ENCODE measurements around the gene TNFRSF19.
A peak's percentile ranks its signal among the peaks of the same experiment; 100 is the strongest.

Gene TNFRSF19

DNA sequence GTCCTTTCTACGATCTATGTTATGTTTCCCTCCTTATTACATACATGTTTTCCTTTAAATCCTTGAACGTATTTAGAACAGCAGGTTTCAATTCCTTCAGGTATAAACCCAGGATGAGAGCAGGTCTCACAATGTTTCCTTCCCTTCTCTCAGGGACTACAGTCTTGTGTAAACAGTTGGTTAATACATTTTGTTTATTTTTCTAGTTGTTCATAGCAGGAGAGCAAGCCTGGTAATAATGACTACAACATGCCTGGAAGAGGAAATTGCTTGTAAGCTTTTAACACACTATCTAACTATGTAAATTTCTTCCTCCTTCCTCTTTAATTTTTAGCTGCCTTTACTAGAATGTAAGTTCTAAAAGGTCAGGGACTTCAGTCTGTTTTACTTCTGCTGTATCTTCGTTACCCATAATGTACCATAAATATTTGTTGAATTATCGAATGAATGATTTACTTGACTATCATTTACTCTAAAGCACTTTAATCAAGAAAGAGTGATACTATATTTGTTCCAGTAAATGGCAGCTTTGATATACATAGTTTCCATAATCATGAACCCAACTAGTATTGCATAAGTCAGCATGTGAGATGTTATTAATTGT lies 28.9 kb upstream of the TNFRSF19 start:
- Histone ChIP-seq H3K18ac (ENCODE audit: low read length) (no peak overlapping the region), H2BK120ac (ENCODE audit: low read depth, low read length) (no peak overlapping the region), H3K9ac (ENCODE audit: low read depth, low read length, poor library complexity) (no peak overlapping the region), H3K27me3 (ENCODE audit: control insufficient read depth in 3 of 3, insufficient read depth in 3 of 3, low read depth in 1 of 3, low read length in 3 of 3) (no peaks in the 10 kb centered on the region), H3K27ac (replicated peaks; ENCODE audit: low read length) (no peak overlapping the region), H3K4me3 (ENCODE audit: low read length in 2 of 2) (no peak overlapping the region), H2AK5ac (ENCODE audit: low read depth, low read length) (no peak overlapping the region), H2AFZ (ENCODE audit: low read length) (no peak overlapping the region), H2BK5ac (ENCODE audit: low read length) (no peak overlapping the region), H3K23ac (ENCODE audit: low read depth, low read length, poor library complexity) (no peak overlapping the region), H3K4ac (ENCODE audit: low read length) (no peak overlapping the region), H3K9me3 (replicated peaks in 1 of 2; ENCODE audit: control insufficient read depth in 2 of 2, insufficient read depth in 1 of 2, low read depth in 1 of 2, low read length in 2 of 2) (no peaks in the 10 kb centered on the region), H3K79me1 (ENCODE audit: low read depth, low read length) (no peaks in the 10 kb centered on the region), H3K36me3 (replicated peaks in 1 of 2; ENCODE audit: control insufficient read depth in 2 of 2, insufficient read depth in 2 of 2, low read length in 2 of 2) (no peaks in the 10 kb centered on the region), H3K4me1 (ENCODE audit: control insufficient read depth in 2 of 2, insufficient read depth in 1 of 2, low read depth in 1 of 2, low read length in 2 of 2) (no peaks in the 10 kb centered on the region), H3K14ac (ENCODE audit: low read length) (no peak overlapping the region), H2BK12ac (ENCODE audit: low read length) (no peak overlapping the region), H4K8ac (ENCODE audit: low read depth, low read length) (no peak overlapping the region), H4K91ac (ENCODE audit: low read depth, low read length, poor library complexity) (no peak overlapping the region), H3K4me2 (ENCODE audit: insufficient read depth, low read length, poor library complexity, severe bottlenecking) (no peak overlapping the region), H2BK15ac (ENCODE audit: low read length) (no peak overlapping the region)
- WGBS, 2 donors (ENCODE audit: extremely low coverage in 2 of 2, insufficient read length in 2 of 2, insufficient replicate concordance in 1 of 2), result no CpG with 5 or more reads among the region's 4 CpGs
- no peak for DNase-seq (ENCODE audit: low spot score)

- no peak overlapping the region for H2BK120ac ChIP-seq (ENCODE audit: low read depth, low read length)
- H3K27ac ChIP-seq (replicated peaks; ENCODE audit: low read length), result no peak overlapping the region
- no peak overlapping the region for H3K18ac ChIP-seq (ENCODE audit: low read length)
- H3K4me3 ChIP-seq (ENCODE audit: low read length in 2 of 2), result no peak overlapping the region
- H3K9ac ChIP-seq (ENCODE audit: low read depth, low read length, poor library complexity), result no peak overlapping the region
- H4K91ac ChIP-seq (ENCODE audit: low read depth, low read length, poor library complexity), result no peak overlapping the region
- DNase-seq (ENCODE audit: low spot score), result no peak
- no peak overlapping the region for H2BK5ac ChIP-seq (ENCODE audit: low read length)
- no peak overlapping the region for H3K23ac ChIP-seq (ENCODE audit: low read depth, low read length, poor library complexity)
- no peak overlapping the region for H3K14ac ChIP-seq (ENCODE audit: low read length)
- peak overlapping the region; percentile 11 for H2AFZ ChIP-seq (ENCODE audit: low read length)
- no peak overlapping the region for H3K4me2 ChIP-seq (ENCODE audit: insufficient read depth, low read length, poor library complexity, severe bottlenecking)
- H2AK5ac ChIP-seq (ENCODE audit: low read depth, low read length), result no peak overlapping the region
- no peaks in the 10 kb centered on the region for H3K4me1 ChIP-seq (ENCODE audit: control insufficient read depth in 2 of 2, insufficient read depth in 1 of 2, low read depth in 1 of 2, low read length in 2 of 2)
- no CpG with 5 or more reads among the region's 4 CpGs for WGBS, 2 donors (ENCODE audit: extremely low coverage in 2 of 2, insufficient read length in 2 of 2, insufficient replicate concordance in 1 of 2)
- no peak overlapping the region for H2BK12ac ChIP-seq (ENCODE audit: low read length)
- no peaks in the 10 kb centered on the region for H3K79me1 ChIP-seq (ENCODE audit: low read depth, low read length)
- no peak overlapping the region for H2BK15ac ChIP-seq (ENCODE audit: low read length)
- no peak overlapping the region for H3K4ac ChIP-seq (ENCODE audit: low read length)
- H4K8ac ChIP-seq (ENCODE audit: low read depth, low read length), result no peak overlapping the region
- no peaks in the 10 kb centered on the region for H3K36me3 ChIP-seq (replicated peaks in 1 of 2; ENCODE audit: control insufficient read depth in 2 of 2, insufficient read depth in 2 of 2, low read length in 2 of 2)
- H3K27me3 ChIP-seq (ENCODE audit: control insufficient read depth in 3 of 3, insufficient read depth in 3 of 3, low read depth in 1 of 3, low read length in 3 of 3), result no peaks in the 10 kb centered on the region
- H3K9me3 ChIP-seq (replicated peaks in 1 of 2; ENCODE audit: control insufficient read depth in 2 of 2, insufficient read depth in 1 of 2, low read depth in 1 of 2, low read length in 2 of 2), result no peaks in the 10 kb centered on the region
Measured at GRCh38 chr13:23544668-23545067, 25.5 kb upstream of the TNFRSF19 start.

GRCh38 chr13:23547000-23547590 lies 23.1 kb upstream of the TNFRSF19 start:
- H2BK12ac ChIP-seq (ENCODE audit: low read length), result no peak overlapping the region
- H4K91ac ChIP-seq (ENCODE audit: low read depth, low read length, poor library complexity), result no peak overlapping the region
- no peaks in the 10 kb centered on the region for H3K36me3 ChIP-seq (replicated peaks in 1 of 2; ENCODE audit: control insufficient read depth in 2 of 2, insufficient read depth in 2 of 2, low read length in 2 of 2)
- no peak overlapping the region for H2BK5ac ChIP-seq (ENCODE audit: low read length)
- no CpG with 5 or more reads among the region's 31 CpGs for WGBS, 2 donors (ENCODE audit: extremely low coverage in 2 of 2, insufficient read length in 2 of 2, insufficient replicate concordance in 1 of 2)
- peak overlapping the region; percentile 24 for H2BK120ac ChIP-seq (ENCODE audit: low read depth, low read length)
- no peak overlapping the region for H4K8ac ChIP-seq (ENCODE audit: low read depth, low read length)
- no peak for DNase-seq (ENCODE audit: low spot score)
- peak overlapping the region; percentile 39 for H3K18ac ChIP-seq (ENCODE audit: low read length)
- H3K9ac ChIP-seq (ENCODE audit: low read depth, low read length, poor library complexity), result peak overlapping the region; percentile 0
- H3K4ac ChIP-seq (ENCODE audit: low read length), result no peak overlapping the region
- no peaks in the 10 kb centered on the region for H3K79me1 ChIP-seq (ENCODE audit: low read depth, low read length)
- peak overlapping the region; percentile 54 for H3K4me2 ChIP-seq (ENCODE audit: insufficient read depth, low read length, poor library complexity, severe bottlenecking)
- no peak overlapping the region for H2AK5ac ChIP-seq (ENCODE audit: low read depth, low read length)
- no peak overlapping the region for H3K14ac ChIP-seq (ENCODE audit: low read length)
- peak overlapping the region; percentile 51 for H2AFZ ChIP-seq (ENCODE audit: low read length)
- peak overlapping the region; percentile 90 for H2BK15ac ChIP-seq (ENCODE audit: low read length)
- H3K4me3 ChIP-seq (ENCODE audit: low read length in 2 of 2), result peak overlapping the region in 1 of 2 donors; percentile 39
- H3K23ac ChIP-seq (ENCODE audit: low read depth, low read length, poor library complexity), result no peak overlapping the region
- no peak overlapping the region for H3K27ac ChIP-seq (replicated peaks; ENCODE audit: low read length)
- no peaks in the 10 kb centered on the region for H3K27me3 ChIP-seq (ENCODE audit: control insufficient read depth in 3 of 3, insufficient read depth in 3 of 3, low read depth in 1 of 3, low read length in 3 of 3)
- no peaks in the 10 kb centered on the region for H3K9me3 ChIP-seq (replicated peaks in 1 of 2; ENCODE audit: control insufficient read depth in 2 of 2, insufficient read depth in 1 of 2, low read depth in 1 of 2, low read length in 2 of 2)
- peaks cover 0 to 1% of the 10 kb centered on the region in 2 donors for H3K4me1 ChIP-seq (ENCODE audit: control insufficient read depth in 2 of 2, insufficient read depth in 1 of 2, low read depth in 1 of 2, low read length in 2 of 2)

DNA sequence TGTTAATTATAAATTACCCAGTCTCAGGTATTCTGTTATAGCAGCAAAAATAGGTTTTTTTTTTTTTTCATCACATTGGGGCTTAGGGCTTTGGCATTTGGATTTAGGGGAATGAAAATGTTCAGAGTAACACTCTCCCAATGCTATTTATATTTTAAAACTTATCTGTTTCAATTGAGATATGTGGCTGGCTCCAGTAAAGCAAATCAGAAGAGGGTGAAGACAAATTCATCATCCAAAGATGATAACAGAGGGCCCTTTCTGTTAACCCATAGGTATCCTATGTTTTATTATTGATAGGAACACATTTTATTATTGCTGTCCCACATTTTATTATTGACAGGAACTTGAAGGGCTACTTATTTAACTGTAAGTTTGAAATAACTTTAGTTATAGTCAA lies 20.5 kb upstream of the TNFRSF19 start:
- Histone ChIP-seq H3K9me3 (replicated peaks in 1 of 2; ENCODE audit: control insufficient read depth in 2 of 2, insufficient read depth in 1 of 2, low read depth in 1 of 2, low read length in 2 of 2) (no peaks in the 10 kb centered on the region), H3K36me3 (replicated peaks in 1 of 2; ENCODE audit: control insufficient read depth in 2 of 2, insufficient read depth in 2 of 2, low read length in 2 of 2) (no peaks in the 10 kb centered on the region), H2AFZ (ENCODE audit: low read length) (no peak overlapping the region), H3K4me2 (ENCODE audit: insufficient read depth, low read length, poor library complexity, severe bottlenecking) (no peak overlapping the region), H3K27ac (replicated peaks; ENCODE audit: low read length) (no peak overlapping the region), H3K27me3 (ENCODE audit: control insufficient read depth in 3 of 3, insufficient read depth in 3 of 3, low read depth in 1 of 3, low read length in 3 of 3) (no peaks in the 10 kb centered on the region), H3K14ac (ENCODE audit: low read length) (no peak overlapping the region), H3K23ac (ENCODE audit: low read depth, low read length, poor library complexity) (no peak overlapping the region), H3K79me1 (ENCODE audit: low read depth, low read length) (no peaks in the 10 kb centered on the region), H2BK120ac (ENCODE audit: low read depth, low read length) (no peak overlapping the region), H4K91ac (ENCODE audit: low read depth, low read length, poor library complexity) (no peak overlapping the region), H2BK12ac (ENCODE audit: low read length) (no peak overlapping the region), H2AK5ac (ENCODE audit: low read depth, low read length) (no peak overlapping the region), H3K4me1 (ENCODE audit: control insufficient read depth in 2 of 2, insufficient read depth in 1 of 2, low read depth in 1 of 2, low read length in 2 of 2) (peaks cover 0 to 1% of the 10 kb centered on the region in 2 donors), H4K8ac (ENCODE audit: low read depth, low read length) (no peak overlapping the region), H2BK15ac (ENCODE audit: low read length) (no peak overlapping the region), H2BK5ac (ENCODE audit: low read length) (no peak overlapping the region), H3K18ac (ENCODE audit: low read length) (no peak overlapping the region), H3K4me3 (ENCODE audit: low read length in 2 of 2) (no peak overlapping the region), H3K9ac (ENCODE audit: low read depth, low read length, poor library complexity) (no peak overlapping the region), H3K4ac (ENCODE audit: low read length) (no peak overlapping the region)
- DNase-seq (ENCODE audit: low spot score), result no peak

Data from neuronal stem cell (in vitro differentiated cells).